GM04504 (cell line): Measurements from ENCODE around the gene JMJD6.
A peak's percentile ranks its signal among the peaks of the same experiment; 100 is the strongest.
"Not testable (repeated sequence)": the region's sequence is repeated elsewhere in the genome, so short reads cannot be mapped to it uniquely, and the experiment has no call there.

Source experiments
- DNase-seq: peaks from one replicate; pipeline ENCODE4 v3.0.0-alpha.2; 2012; ENCODE audit warnings: low read depth

JMJD6 gene

DNA sequence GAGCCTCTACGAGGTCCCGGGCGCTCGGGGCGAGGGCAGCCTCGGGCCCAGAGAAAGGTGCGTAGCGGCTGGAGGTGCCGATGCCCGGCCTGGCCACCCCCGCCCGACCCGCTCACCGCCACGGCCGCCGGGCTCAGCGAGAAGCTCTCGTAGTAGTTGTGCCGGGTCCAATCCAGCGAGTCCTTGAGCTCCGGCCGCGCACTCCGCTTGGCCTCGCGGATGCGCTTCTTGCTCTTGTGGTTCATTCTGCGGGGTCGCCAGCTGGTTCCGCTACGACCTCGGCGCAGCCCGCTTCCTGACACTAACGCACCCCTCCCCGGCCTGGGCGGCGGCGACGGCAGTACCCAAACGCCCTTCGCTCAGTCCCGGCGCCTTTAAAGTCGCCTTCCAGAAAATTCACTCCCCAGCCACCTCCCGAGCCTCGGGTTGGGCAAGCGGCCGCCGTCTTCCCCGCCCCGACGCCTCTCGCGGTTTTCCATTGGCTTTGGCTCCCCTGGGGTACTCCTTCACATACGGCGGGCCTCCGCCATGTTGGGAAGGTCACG is at the start of gene JMJD6:
TSS of gene JMJD6 (minus strand) at position 376 of the 545 bp plus-strand sequence. CDS start at position 245, 131 bp downstream.
- peak; percentile 93 for DNase-seq

- DNase-seq = no peak
Measured at GRCh38 chr17:76775021-76775600, 48.7 kb upstream of the JMJD6 start.

DNA sequence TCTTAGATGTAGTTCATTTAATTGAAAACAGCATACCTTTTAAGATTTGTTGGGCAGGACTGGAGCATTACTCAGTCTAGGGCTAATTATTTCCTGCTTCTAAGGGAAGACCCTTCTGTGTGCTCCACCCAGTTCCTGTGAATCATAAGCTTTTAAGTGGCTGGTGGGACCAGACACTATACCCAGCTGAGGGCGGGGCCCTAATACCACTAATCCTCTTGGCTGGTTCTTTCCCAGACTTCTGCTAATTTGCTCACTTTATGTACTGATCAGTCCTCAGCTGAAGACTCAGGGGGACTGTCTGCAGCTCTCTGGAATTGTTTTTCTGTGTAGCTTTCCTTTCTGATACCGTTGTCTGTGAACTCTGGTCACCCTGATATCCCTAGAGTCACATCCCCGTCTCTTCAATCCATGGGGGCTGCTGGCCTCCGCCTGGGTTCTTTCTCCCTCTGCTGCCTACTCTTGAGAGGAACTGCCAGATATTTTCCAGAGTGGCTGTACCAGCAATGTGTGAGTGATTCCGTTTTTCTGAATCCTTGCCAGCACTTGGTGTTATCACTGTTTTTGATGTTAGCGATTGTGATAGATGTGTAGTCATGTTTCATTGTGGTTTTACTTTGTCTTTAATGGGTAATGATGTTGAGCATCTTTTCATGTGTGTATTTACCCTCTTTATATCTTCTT is 46.6 kb upstream of the JMJD6 start:
- peak; percentile 78 for DNase-seq

DNA sequence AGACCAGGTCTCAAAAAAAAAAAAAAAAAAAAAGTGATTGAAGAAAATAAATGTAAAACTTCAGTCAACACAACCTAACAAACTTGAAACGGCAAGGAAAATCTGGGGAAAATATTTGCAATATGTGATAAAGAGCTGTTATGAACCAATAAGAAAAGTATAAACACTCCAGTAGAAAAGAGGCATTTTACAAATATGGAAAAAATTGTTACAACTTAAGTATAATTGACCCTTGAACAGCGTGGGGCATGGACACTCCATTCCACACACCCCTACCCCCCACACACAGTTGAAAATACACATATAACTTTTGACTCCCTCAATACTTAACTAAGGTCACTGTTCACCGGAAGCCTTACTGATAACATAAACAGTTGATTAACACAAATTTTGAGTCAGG is 32.2 kb upstream of the JMJD6 start:
- DNase-seq = no peak

DNA sequence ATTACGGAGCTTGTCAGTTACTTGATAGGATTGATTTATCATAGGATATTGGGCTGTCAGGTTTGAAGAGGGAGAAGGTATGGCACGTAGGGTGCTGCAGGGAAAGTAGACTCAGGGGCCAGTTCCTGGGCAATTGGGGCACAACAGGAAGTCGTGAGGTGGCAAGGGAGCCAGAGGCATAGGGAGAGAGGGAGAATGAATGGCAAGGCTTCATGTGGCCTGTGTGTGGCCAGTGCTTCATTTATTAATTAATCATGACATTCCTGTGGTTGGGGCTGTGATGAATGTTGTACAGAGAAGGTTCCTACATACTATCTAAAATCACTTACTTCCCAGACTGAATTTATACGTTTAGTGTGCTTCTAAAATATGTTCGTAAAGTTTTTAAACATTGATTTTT is 30.9 kb upstream of the JMJD6 start:
- no peak for DNase-seq

DNA sequence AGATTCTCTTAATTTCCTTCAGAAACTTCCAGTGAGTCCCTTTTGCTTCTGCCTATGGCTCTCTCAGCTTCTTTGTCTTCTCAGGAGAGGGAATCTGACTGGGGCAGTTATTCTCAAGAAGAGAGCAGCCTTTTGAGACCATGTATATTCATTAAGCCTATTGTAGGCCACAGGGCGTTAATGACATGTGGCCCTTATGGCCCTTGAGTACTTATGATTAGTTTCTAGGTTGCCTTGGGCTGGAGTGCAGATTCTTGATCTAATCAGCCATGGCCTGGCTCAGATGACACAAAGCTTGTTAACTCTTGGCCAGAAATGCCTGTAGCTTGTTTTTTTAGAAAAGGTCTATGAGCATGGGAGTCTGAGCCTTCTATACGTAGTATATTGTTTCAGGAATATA is 28.9 kb upstream of the JMJD6 start:
- DNase-seq = no peak

- no peak for DNase-seq
Measured at GRCh38 chr17:76753061-76753961, 26.9 kb upstream of the JMJD6 start.

DNA sequence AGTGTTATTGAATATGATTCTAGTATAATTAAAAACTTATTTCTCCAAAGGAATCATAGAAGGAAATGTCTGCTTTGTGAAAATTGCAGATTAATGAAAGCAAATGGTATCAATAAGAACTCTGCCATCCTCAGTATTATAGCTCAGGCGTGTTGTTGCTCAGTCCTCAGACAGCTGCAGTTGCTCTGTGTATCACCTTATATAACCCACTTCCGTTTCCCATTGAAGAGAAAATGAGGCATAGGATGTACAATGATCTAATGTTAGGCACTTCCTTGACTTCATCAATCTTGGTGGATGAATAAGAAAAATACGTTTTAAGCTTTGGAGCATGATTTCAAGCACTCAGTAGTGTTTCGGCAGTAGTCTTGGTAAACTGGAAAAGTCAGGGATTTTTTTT is 25.6 kb upstream of the JMJD6 start:
- no peak for DNase-seq

- DNase-seq = no peak
Measured at GRCh38 chr17:76751416-76751993, 25.1 kb upstream of the JMJD6 start.

- DNase-seq = no peak
Measured at GRCh38 chr17:76748657-76749056, 22.3 kb upstream of the JMJD6 start.

GRCh38 chr17:76747716-76748363 is 21.4 kb upstream of the JMJD6 start:
- no peak for DNase-seq

GRCh38 chr17:76745785-76746184 is 19.4 kb upstream of the JMJD6 start:
- not testable (repeated sequence) for DNase-seq

DNA sequence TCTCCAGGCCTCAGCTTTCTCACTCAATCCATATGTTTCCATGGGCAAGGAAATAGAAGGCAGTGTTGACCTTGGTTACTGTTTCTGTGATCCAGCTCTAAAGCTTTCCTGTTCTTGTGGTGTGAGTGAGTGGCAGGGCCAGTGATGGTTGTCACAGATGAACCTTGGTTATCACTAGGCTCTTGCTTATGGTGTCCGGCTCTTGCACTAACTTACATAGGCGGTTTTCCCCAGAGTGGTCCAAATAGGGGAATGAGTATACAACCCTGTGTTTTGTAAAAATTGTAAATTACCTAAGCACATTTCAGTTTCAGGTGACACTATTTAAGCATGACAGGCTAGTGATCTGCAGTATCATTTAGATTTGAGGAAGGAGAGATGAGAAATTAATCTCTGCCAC is 18.3 kb upstream of the JMJD6 start:
- no peak for DNase-seq

- no peak for DNase-seq
Measured at GRCh38 chr17:76742958-76743357, 16.6 kb upstream of the JMJD6 start.

DNA sequence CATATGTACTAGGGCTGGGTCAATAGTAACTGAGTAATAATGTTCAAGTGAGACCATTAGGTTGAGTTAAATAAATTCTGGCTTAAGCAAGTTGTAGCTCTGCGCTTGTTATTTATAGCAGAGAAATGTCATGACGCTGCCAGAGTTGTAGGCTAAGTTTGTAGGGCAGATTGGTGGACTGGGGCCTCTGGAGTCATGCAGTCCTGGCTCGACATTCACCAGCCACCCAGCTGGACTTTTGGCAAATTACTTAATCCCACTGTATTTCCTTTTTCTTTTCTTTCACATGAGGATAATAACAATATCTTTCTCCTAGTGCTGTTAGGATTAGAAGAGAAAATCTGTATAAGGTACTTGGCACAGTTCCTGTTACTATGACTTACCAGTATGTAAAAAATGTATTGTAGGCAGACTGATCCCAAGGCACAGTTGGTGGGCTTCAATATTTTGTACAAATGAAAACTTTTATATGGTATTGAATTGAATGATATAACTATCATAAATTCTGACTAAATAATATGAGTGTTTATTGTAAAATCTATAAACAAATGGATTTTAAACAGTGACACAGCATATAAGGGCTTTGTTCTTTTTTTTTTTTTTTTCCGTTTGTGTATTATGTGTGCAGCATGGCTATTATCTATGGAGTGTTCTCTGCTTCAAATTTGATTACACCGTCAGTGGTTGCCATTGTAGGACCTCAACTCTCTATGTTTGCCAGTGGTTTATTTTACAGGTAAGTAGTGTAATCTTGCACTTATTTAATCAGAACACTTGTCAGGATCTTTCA is 14.1 kb upstream of the JMJD6 start:
- no peak for DNase-seq

DNA sequence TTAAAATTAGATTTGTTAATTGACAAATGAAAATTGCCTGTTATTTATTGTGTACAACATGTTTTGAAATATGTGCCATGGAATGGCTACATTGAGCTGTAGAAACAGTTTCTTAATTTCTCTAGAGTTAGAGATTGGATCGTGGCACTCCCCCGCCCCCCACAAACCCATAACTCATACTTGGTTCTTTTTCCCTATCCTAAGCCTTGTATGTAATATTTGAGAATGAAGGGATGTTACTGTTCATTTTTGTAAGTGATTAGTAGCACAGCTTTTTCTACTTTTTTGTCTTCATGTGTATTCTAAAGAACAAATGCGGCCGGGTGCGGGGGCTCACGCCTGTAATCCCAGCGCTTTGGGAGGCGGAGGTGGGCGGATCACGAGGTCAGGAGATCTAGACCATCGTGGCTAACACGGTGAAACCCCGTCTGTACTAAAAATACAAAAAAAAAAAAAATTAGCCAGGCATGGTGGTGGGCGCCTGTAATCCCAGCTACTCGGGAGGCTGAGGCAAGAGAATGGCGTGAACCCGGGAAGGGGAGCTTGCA is 13.2 kb upstream of the JMJD6 start:
- not testable (repeated sequence) for DNase-seq

GRCh38 chr17:76738468-76738850 is 12.1 kb upstream of the JMJD6 start:
- DNase-seq = no peak

DNA sequence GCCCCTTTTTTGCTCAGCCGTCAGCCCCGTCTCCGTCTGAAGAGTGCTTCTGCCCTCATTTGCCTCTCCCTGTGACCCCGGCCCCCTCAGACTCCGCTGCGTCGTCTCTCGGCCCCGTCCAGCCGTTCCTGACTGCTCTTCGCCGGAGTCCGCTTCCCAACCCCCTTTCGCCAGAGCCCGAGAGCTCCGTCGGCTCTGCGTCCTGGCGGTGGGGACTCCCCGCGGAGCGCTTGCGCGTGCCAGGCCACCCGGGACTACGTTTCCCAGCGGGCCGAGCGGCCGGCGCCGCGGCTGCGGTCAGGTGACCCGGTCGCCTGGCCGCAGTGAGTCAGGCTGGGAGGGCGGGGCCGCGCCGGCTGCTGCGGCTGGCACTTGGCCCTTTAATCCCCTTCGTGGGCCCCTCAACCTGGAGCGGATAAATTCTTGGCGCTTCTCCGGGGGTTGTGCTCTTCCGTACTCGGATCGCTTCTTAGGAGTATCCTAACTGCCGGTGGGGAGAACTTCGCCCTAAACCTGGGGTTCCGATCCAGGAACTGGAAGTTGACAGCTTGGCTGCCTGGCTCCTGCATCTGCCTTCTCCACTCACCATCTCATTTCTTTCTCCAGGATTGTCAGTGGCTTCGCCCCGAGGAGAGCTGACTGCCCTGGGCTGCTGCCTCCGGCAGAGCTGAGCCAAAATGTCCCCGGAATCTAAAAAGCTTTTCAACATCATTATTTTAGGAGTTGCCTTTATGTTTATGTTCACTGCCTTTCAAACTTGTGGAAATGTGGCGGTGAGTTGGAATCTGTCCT is 11.5 kb upstream of the JMJD6 start, which contains the start of gene MFSD11:
TSS of gene MFSD11 (plus strand) at position 444 of the 792 bp plus-strand sequence. CDS start at position 678, 234 bp downstream.
- DNase-seq = peak; percentile 88

DNA sequence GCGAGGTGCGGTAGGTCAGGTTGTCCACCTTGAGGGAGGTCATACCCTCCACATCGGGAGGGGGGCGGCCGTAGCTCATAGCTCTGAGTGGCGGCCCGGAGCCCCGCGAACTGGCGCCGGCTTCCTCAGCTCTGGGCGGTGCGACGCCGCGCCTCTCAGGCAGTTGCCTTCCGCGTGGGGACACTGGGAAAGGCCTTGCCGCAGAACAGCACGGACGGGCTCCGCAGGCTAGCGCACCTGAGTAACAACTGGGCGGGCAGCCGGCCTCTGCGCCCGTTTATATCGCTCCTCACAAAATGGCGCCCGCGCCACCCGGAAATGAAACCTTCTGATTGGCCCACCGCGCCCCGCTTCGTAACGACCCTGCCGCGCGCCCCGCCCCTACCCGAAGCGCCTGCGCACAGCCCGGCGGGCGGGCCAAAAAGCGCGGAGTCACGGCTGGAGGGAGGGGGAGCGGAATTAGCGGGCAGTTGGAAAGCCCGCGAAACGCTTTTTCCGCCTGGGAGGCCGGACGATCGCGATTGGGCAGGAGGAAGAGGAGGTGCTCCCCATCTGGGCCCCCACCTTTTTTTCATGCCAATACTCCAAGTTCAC is 10.8 kb upstream of the JMJD6 start, which contains the start of gene SRSF2:
TSS of gene SRSF2 (minus strand) at position 250 of the 594 bp plus-strand sequence. CDS start at position 79, 171 bp downstream.
- peak; percentile 97 for DNase-seq
